ENCODE results near the gene VASH2.

DNA sequence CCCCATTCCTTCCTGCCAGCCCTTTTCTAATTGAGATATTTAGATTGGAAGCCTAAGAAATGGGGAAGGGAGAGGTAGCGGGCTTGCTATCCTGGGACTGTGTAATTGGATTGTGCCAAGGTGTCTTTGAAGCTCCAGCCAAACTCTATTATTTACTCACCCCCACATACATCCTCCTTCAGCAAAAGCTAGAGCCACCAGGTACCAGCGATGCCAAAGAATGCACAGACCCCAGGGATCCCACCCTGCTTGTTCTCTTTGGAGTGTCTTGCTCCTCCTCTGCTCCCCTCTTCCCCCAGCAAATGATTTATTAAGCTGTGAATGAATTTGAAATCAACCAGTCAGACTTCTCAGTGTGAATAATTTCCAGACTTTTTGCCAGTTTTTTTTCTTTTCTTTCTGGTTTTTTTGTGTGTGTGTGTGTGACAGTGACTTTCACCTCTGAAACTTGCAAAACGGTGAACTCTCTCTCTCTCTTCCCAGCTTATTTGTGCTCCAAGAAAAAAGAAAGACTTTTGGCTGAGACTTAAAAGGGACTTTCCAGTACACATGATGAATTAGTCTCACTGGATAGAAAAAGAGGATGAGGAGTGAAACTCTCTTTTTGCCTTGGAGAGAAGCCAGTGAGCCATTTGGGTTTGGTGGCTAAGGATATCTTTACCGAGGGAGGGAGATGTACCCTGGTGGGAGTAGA is 1.8 kb downstream of the VASH2 start:
- no peak for TF ChIP-seq EZH2 (IDR thresholded peaks at IDR 0.05; ENCODE audit: borderline replicate concordance, insufficient read depth, low read length, poor library complexity, severe bottlenecking)
- TF ChIP-seq CTCF (IDR thresholded peaks at IDR 0.05; ENCODE audit: poor library complexity, severe bottlenecking): no peak
- no peak for TF ChIP-seq EP300 (conservative IDR thresholded peaks at IDR 0.05; ENCODE audit: poor library complexity, severe bottlenecking)
